NCI-H1048 (cell line): ENCODE results near the gene EFCAB13.

Experiments used
- DNase-seq: peaks from one replicate; lab custom pipeline; 2025; lab: John Stamatoyannopoulos, UW

EFCAB13 gene, protein sequence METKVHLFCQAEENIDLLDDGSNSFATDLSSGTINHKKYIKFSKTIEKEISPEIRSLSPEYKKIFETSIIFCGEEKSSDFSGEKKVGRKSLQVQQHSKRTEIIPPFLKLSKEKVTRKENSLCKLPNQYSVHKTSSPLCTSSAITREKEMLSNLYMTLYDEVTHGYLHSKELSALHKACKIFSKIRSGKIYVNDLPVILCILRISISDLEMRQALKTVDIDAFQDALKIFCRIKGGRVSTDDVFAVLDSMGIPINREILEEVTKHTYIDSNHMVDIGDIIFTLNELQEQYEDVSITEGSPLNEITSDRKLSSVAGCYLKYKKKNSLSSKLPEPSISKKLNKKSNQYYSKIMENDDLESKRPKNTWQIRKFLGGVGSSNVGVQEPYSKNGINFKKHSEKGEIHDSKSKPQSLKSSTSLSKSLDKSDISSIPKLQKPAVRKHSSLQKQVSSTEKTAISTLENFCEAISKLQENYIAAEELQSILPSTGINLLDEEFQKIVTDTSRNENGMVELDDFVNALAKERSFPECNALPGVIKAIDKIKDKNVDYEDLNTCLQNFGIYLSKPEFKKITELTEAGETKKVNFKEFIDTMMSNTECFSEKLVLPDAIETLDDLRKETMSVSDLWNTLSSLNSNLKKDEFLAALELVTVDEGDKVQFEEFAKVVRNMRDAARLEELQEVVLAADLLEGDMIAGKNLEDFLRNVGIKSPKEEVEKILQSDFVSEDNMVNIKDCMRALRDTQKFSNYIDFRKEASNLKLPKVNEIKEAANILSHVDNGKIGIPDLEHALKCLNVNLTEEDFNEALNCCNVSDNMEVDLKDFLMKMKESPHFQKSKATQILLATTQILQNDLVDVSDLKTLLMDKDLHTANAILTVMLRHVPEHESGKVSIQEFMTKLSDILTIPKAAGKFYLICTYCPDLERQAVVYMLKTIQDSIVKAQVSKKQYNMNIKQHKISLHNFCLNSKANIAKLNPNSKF

GRCh38 chr17:47323382-47324223, at the start of gene EFCAB13:
Gene EFCAB13 (plus strand): TSS chr17:47323955. CDS start chr17:47328354, 4,399 bp downstream.
- peak; percentile 17 for DNase-seq

GRCh38 chr17:47274319-47275069, 49.3 kb upstream of the EFCAB13 start:
- DNase-seq = no peak

- no peak for DNase-seq
Measured at GRCh38 chr17:47275245-47275984, 48.3 kb upstream of the EFCAB13 start.

DNA sequence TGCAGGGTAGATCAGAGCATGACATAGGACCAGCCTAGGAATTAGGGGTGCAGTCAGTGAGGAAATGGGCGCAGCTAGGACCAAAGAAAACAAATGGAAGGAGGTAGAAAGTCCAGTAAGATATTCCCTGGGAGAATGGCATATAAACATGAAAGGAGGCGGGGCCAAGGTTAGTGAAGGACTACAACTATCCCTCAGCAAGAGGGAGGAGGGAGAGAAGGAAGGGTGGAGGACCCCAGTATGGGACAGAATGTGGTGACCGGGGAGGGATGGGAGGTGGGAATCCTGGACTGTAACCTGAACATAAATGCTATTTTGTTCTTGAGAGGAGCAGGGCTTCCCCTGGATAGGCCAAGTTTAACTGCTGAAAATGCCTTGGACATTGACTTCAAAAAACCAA, 47.3 kb upstream of the EFCAB13 start:
- DNase-seq = no peak

- DNase-seq = no peak
Measured at GRCh38 chr17:47276868-47277267, 46.9 kb upstream of the EFCAB13 start.

- DNase-seq = no peak
Measured at GRCh38 chr17:47277921-47278320, 45.8 kb upstream of the EFCAB13 start.

- no peak for DNase-seq
Measured at GRCh38 chr17:47278561-47278960, 45.2 kb upstream of the EFCAB13 start.

DNA sequence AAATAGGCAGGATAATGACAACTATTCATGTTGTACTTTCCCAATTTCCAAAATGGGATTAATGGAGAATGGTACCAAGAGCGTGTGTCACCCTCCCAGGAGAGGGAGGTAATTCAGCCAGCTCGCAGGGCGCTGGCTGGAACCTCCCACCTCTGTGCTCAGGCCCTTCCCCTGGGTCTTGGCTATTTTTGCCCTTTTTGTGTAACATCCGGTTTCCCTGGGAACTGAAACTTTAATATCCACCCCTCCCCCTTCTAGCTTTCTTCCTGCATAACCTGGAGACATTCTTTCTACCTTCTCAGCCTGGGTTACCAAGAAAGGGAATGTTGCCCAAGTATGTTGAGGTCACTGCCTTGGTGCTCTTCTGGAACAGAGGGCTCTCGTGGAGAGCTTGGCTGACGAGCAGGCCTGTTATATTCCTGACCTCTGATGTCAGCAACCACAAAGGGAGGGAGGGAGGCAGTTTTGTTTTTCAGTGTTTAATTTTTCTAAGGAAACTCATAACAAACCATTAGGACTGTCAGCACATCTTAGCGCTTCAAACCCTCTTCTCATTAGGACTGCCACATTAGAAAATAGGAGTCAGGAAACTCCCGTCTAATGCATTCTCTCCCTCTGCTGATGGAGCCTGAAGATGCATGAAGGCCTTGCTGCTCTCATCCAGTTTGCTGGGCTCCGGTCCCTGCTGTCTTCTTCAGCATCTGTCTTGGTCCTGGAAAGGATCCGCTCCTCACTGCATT, 44.5 kb upstream of the EFCAB13 start:
- no peak for DNase-seq

GRCh38 chr17:47280072-47280811, 43.5 kb upstream of the EFCAB13 start:
- no peak for DNase-seq

GRCh38 chr17:47281216-47281615, 42.5 kb upstream of the EFCAB13 start:
- no peak for DNase-seq

DNA sequence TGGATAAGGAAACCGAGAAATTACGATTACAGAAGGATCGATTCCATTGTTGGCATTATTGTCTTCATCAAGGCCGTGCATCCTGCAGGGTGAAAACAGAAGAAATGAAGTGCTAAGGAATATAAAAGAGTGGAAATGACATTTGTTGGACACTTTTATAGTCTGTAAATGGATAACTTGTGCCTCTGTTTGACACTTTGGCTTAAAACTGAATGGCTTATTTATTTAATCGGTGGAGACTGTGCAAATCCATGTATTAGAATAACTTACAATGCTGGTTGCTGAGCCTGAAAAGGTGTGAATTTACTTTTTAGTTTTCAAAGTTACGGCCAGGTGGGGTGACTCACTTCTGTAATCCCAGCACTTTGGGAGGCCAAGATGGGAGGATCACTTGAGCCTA, 38.8 kb upstream of the EFCAB13 start:
- no peak for DNase-seq

DNA sequence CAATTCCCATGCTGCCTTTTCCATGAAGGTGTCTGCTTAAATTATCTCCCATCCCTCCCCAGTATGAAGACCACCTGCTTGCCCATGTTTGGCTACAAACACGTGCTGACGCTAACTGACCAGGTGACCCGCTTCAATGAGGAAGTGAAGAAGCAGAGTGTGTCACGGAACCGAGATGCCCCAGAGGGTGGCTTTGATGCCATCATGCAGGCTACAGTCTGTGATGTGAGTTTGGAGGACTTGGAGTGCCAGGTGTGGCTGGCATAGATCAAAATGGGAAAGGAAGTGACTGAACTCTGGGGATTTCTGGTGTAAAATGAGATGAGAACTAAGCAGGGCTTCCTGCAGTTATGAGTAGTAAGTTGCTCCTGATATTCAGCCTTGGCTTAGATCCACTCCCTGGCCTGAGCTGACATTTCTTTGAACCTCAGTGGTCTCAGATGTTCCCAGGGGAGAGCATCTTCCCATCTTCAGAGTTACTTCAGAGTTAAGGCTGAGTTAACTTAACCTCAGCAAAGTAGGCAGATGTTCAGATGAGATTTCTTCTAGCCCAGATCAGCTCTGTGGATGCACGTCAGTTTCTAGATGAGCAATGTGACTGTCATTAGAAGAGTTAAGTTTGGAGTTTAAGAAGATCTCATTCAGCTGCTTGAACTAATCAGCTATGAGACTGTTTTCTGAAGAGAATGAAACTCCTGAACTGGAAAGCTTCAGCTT, 37.4 kb upstream of the EFCAB13 start:
- no peak for DNase-seq

GRCh38 chr17:47287068-47287467, 36.7 kb upstream of the EFCAB13 start:
- DNase-seq = no peak

- no peak for DNase-seq
Measured at GRCh38 chr17:47287639-47288038, 36.1 kb upstream of the EFCAB13 start.

DNA sequence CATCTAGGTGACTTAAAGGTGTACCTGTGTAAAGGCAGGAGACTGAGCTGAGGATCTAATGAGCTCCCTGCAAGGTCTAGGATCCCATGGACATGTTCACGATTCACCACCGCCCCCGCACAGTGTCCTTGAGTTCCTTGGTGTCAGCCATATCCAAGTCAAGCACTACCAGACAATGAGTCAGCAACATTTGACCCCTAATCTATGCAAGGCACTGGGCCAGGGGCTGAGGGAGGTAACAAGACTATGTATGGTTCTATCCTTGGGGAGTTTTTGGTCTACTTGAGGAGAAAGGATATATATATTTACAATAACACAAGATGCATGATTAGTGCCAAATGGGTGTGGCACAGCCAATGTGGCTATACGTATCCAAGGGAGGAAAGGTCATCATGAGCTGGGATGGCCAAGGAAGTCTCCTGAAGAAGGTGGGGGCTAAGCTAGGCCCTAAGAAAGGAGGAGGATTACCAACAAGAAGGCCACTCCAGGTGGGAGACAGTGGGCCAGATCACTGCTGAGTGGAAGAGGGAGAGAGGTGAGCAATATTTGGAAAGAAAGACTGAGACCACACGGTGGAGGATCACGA, 35.1 kb upstream of the EFCAB13 start:
- no peak for DNase-seq

GRCh38 chr17:47289302-47289701, 34.5 kb upstream of the EFCAB13 start:
- no peak for DNase-seq

DNA sequence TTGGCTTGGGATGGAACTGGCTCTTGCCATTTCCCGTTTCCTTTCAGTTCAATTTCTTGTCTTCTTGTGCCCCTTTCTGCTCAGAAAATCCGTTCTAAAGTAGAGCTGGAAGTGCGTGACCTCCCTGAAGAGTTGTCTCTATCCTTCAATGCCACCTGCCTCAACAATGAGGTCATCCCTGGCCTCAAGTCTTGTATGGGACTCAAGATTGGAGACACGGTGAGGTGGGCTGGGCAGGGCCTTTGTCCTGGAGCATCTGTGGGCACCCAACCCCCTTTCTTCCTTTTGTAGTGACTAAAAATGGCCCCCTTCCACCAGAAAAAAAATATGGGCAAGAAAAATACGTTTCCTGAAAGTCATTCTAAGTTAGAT, 32.9 kb upstream of the EFCAB13 start:
- DNase-seq = no peak

GRCh38 chr17:47291242-47291873, 32.4 kb upstream of the EFCAB13 start:
- DNase-seq = no peak
